Testis (tissue), 2 donors: ENCODE data around the gene PRR5L.

Experiments used
- CTCF ChIP-seq, 3 experiments: fragments of 450-650 bp in 2 of 3; fragments of 200-600 bp in 1 of 3; sonication (generic) in 1 of 3; IDR thresholded peaks; one replicate each; pipeline ENCODE4 v1.5.1; 2016 to 2019; ENCODE audit warnings: antibody characterized with exemption in 3 of 3, mild to moderate bottlenecking in 2 of 3, moderate library complexity in 1 of 3
- POLR2A ChIP-seq: fragments of 450-650 bp; IDR thresholded peaks from one replicate; pipeline ENCODE4 v1.6.1; 2017; ENCODE audit warnings: antibody characterized with exemption, mild to moderate bottlenecking, moderate library complexity

DNA sequence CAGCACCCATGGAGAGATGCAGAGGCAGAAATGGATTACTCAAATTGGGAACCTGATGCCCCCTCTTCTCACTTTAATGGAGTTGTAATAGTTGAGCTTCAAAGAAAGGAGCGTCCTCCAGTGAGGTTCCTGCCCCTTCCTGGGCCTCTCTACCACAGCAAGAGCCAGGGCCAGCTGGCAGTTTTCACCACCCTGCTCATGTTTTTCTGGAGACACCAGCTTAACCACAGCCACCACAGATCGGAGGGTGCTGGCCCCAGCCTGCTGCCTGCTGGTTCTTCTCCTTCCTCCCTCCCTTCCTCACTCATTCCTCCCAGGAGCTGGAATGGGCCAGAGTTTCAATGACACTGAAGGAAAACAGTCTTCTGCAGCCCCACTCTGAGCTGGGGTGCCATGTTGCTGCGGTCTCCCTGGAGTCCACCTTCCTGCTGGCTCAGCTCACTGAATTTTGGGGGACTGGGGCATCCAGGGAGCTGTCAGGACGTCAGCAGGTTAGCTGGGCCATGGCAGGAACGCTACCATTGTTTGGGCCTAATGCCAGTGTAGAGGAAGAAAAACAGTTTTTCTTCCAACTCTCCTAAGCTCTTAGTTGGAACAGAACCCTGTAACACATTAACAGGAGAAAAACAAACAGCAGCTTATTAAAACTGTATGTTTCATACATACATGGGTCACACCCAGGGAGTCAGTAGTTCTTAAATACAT is 156.3 kb downstream of the PRR5L start:
- TF ChIP-seq POLR2A (no peak), CTCF (IDR thresholded peaks at IDR 0.05) (no peak)
